ENCODE results near the gene SND1. TPM values are rescaled to one million over a fixed set of nuclear protein-coding genes. Genes with fewer than 3 reads are reported as not detected.

SND1 gene
- total RNA-seq, 1 experiment from 2014 or later = 218 TPM

DNA sequence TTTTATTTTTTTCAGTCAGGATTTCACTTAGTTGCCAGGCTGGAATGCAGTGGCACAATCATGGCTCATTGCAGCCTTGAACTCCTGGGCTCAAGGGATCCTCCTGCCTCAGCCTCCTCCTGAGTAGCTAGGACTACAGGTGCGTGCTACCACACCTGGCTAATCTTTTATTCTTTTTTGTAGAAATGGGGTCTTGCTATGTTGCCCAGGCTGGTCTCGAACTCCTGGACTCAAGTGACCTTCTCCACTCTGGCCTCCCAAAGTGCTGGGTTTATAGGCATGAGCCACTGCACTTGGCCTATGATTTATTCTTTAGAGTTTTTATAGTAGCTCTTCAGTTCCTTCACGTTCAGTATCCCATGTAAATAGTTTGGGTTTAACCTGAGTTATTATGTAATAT lies 5.5 kb downstream of the SND1 start:
- Histone ChIP-seq H3K9me3 (ENCODE audit: control insufficient read depth, low read depth, low read length) (no peaks in the 10 kb centered on the region), H3K4me2 (ENCODE audit: insufficient read depth, insufficient read length, low read length) (no peak overlapping the region)
- DNase-seq = no peak

More for the DNA sequence above, 5.5 kb downstream of the SND1 start:
- Histone ChIP-seq H2BK120ac (ENCODE audit: low read depth, low read length, poor library complexity, severe bottlenecking) (no peak overlapping the region), H2BK15ac (ENCODE audit: low read depth, low read length) (no peak overlapping the region), H4K8ac (replicated peaks; ENCODE audit: insufficient read length, low read depth, low read length) (no peak overlapping the region), H4K5ac (ENCODE audit: insufficient read length, low read depth, low read length) (no peak overlapping the region), H3K23ac (ENCODE audit: insufficient read length, low read depth, low read length) (no peak overlapping the region), H3K4ac (ENCODE audit: low read depth, low read length) (no peak overlapping the region), H3K18ac (ENCODE audit: insufficient read length, low read depth, low read length) (no peak overlapping the region), H3K79me2 (ENCODE audit: insufficient read depth, low read length) (peaks cover 75% of the 10 kb centered on the region; the same call in 1 of the 2 replicates), H3K23me2 (ENCODE audit: insufficient read length, low read depth, low read length, poor library complexity, severe bottlenecking) (peaks cover 5% of the 10 kb centered on the region), H2BK5ac (ENCODE audit: insufficient read length, low read length) (no peak overlapping the region), H3K14ac (ENCODE audit: insufficient read depth, low read length) (no peak overlapping the region), H3K56ac (ENCODE audit: insufficient read length, low read depth, low read length) (no peak overlapping the region), H3K27me3 (ENCODE audit: insufficient read depth, low read length) (no peaks in the 10 kb centered on the region), H3K79me1 (ENCODE audit: insufficient read depth, low read depth, low read length, poor library complexity, severe bottlenecking) (peaks cover 3% of the 10 kb centered on the region), H3K9ac (ENCODE audit: extremely low read depth, insufficient read length, low read length) (no peak overlapping the region), H2AFZ (ENCODE audit: low read length) (no peak overlapping the region), H2BK12ac (ENCODE audit: insufficient read length, low read depth, low read length) (no peak overlapping the region), H2AK5ac (ENCODE audit: insufficient read length, low read length) (no peak overlapping the region), H4K91ac (ENCODE audit: insufficient read length, low read depth, low read length) (no peak overlapping the region), H4K20me1 (ENCODE audit: control insufficient read depth, insufficient read depth, insufficient read length) (no peaks in the 10 kb centered on the region), H3K4me1 (ENCODE audit: insufficient read depth, low read length) (peaks cover 6% of the 10 kb centered on the region; the same call in 1 of the 2 replicates), H2BK20ac (ENCODE audit: low read depth, low read length, poor library complexity, severe bottlenecking) (no peak overlapping the region), H3K27ac (ENCODE audit: insufficient read length, low read depth, low read length) (no peak overlapping the region), H3T11ph (ENCODE audit: low read length) (no peak overlapping the region)
- Mint-ChIP-seq H3K9me3 (no peaks in the 10 kb centered on the region), H3K27ac (no peak overlapping the region), H3K36me3 (ENCODE audit: insufficient read depth in 1 of 3, low read depth in 3 of 3) (peaks cover 8 to 35% (median 11%) of the 10 kb centered on the region in 3 experiments), H3K4me3 (no peak overlapping the region), H3K4me1 (peaks cover 50 to 51% of the 10 kb centered on the region in 2 experiments), H3K27me3 (ENCODE audit: low read depth) (no peaks in the 10 kb centered on the region)
- no CpG with 5 or more reads among the region's 3 CpGs for WGBS (ENCODE audit: extremely low coverage, insufficient read length, low lambda C conversion rate)
- TF ChIP-seq, protein P1, sequence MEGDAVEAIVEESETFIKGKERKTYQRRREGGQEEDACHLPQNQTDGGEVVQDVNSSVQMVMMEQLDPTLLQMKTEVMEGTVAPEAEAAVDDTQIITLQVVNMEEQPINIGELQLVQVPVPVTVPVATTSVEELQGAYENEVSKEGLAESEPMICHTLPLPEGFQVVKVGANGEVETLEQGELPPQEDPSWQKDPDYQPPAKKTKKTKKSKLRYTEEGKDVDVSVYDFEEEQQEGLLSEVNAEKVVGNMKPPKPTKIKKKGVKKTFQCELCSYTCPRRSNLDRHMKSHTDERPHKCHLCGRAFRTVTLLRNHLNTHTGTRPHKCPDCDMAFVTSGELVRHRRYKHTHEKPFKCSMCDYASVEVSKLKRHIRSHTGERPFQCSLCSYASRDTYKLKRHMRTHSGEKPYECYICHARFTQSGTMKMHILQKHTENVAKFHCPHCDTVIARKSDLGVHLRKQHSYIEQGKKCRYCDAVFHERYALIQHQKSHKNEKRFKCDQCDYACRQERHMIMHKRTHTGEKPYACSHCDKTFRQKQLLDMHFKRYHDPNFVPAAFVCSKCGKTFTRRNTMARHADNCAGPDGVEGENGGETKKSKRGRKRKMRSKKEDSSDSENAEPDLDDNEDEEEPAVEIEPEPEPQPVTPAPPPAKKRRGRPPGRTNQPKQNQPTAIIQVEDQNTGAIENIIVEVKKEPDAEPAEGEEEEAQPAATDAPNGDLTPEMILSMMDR (conservative IDR thresholded peaks at IDR 0.05) = no peak

All from H9 (cell line).